HAP-1 (cell line): ENCODE measurements around the gene CCL27.

ENCODE experiments used
- DNase-seq, 2 experiments: peaks; one replicate each; pipeline ENCODE4 v3.0.0-alpha.2; 2016 to 2020; ENCODE audit warnings: low spot score in 2 of 2
- H3K27me3 ChIP-seq: fragments of 250-450 bp; sonication (Bioruptor Pico); 2 replicates; pipeline ENCODE4 v1.5.1; 2020; ENCODE audit warnings: low read depth, mild to moderate bottlenecking, moderate library complexity
- H3K36me3 ChIP-seq: fragments of 250-450 bp; sonication (Bioruptor Pico); replicated peaks from 2 replicates; pipeline ENCODE4 v1.5.1; 2020; ENCODE audit warnings: mild to moderate bottlenecking
- H3K4me1 ChIP-seq: fragments of 250-450 bp; sonication (Bioruptor Pico); 2 replicates; pipeline ENCODE4 v1.5.1; 2020; ENCODE audit warnings: mild to moderate bottlenecking
- H3K4me3 ChIP-seq: fragments of 250-450 bp; sonication (Bioruptor Pico); 2 replicates; pipeline ENCODE4 v1.5.1; 2020; ENCODE audit warnings: mild to moderate bottlenecking, moderate library complexity
- H3K9me3 ChIP-seq: fragments of 250-450 bp; sonication (Bioruptor Pico); 2 replicates; pipeline ENCODE4 v1.5.1; 2020; ENCODE audit warnings: mild to moderate bottlenecking, moderate library complexity
- in situ Hi-C: fragments of 300-500 bp; cut with MboI; formaldehyde crosslinking; loops from 3 replicates; pipeline ENCODE4 v1.14.3; 2020; ENCODE audit warnings: low sequenced_read_pairs, inconsistent platforms, mixed read lengths

Gene CCL27

GRCh38 chr9:34662526-34663302 is at the start of gene CCL27:
Gene CCL27 (minus strand): TSS chr9:34662657. CDS start chr9:34662633, 24 bp downstream.
- DNase-seq = no peak
- Histone ChIP-seq H3K27me3 (no peaks in the 10 kb centered on the region), H3K36me3 (no peaks in the 10 kb centered on the region), H3K4me3 (no peak within 1 kb of the TSS), H3K4me1 (peaks cover 7% of the 10 kb centered on the region), H3K9me3 (no peaks in the 10 kb centered on the region)
- in situ Hi-C loops = no loop called here

- in situ Hi-C loops = no loop called here
- H3K4me1 ChIP-seq = no peaks in the 10 kb centered on the region
- no peak overlapping the region for H3K4me3 ChIP-seq
- H3K36me3 ChIP-seq = no peaks in the 10 kb centered on the region
- no peak for DNase-seq
- H3K9me3 ChIP-seq = peaks cover 2% of the 10 kb centered on the region; the same call in 1 of the 2 replicates
- peaks cover 9% of the 10 kb centered on the region for H3K27me3 ChIP-seq
Measured at GRCh38 chr9:34712140-34712539, 49.7 kb upstream of the CCL27 start.

- DNase-seq = no peak
- Histone ChIP-seq H3K9me3 (peaks cover 2% of the 10 kb centered on the region; the same call in 1 of the 2 replicates), H3K27me3 (peaks cover 9% of the 10 kb centered on the region), H3K36me3 (no peaks in the 10 kb centered on the region), H3K4me1 (no peaks in the 10 kb centered on the region), H3K4me3 (no peak within 1 kb of the TSS)
- in situ Hi-C loops = no loop called here
Measured at GRCh38 chr9:34710023-34710422, 47.6 kb upstream of the CCL27 start, which contains the start of gene CCL21. Gene CCL21 (minus strand): TSS chr9:34710136. CDS start chr9:34710066, 70 bp downstream.

DNA sequence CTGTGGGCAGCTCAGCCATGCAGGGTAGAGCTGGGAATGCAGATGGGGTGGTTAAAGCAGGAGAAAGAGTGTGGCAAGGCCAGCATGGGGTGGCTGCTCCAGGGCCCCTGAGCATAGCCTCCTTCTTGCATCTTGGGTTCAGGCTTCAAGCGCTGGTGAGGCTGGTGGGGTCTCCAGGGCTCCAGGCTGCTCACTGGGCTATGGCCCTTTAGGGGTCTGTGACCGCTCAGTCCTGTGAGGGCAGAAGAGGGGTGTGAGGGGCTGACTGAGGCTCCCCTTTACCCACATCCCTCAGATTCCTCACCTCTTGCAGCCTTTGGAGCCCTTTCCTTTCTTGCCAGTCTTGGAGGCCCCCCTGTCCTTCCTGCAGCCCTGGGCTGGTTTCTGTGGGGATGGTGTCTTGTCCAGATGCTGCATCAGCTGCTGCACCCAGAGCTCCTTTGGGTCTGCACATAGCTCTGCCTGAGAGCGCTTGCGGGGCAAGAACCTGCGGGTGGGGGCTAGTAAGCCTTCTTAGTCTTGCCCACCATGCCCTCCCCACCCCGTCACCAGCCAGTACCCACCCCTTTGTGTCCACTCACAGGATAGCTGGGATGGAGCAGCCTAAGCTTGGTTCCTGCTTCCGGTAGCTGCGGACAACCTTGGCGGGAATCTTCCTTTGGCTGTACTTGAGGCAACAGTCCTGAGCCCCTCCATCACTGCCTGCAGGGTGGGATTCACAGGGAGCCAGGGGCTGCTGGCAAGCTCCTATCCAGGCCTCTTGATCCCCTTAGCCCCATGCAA is 46.9 kb upstream of the CCL27 start:
- H3K4me3 ChIP-seq = no peak overlapping the region
- in situ Hi-C loops = no loop called here

GRCh38 chr9:34707130-34707529 is 44.7 kb upstream of the CCL27 start:
- H3K9me3 ChIP-seq = peaks cover 2% of the 10 kb centered on the region; the same call in 1 of the 2 replicates
- H3K36me3 ChIP-seq = no peaks in the 10 kb centered on the region
- H3K4me3 ChIP-seq = no peak overlapping the region
- H3K27me3 ChIP-seq = no peaks in the 10 kb centered on the region; the same call in 1 of the 2 replicates
- no peak for DNase-seq
- in situ Hi-C loops = no loop called here
- H3K4me1 ChIP-seq = no peaks in the 10 kb centered on the region

More for the DNA sequence above, 46.9 kb upstream of the CCL27 start:
- peaks cover 9% of the 10 kb centered on the region for H3K27me3 ChIP-seq
- no peak for DNase-seq
- H3K9me3 ChIP-seq = peaks cover 2% of the 10 kb centered on the region; the same call in 1 of the 2 replicates
- H3K4me1 ChIP-seq = no peaks in the 10 kb centered on the region
- H3K36me3 ChIP-seq = no peaks in the 10 kb centered on the region

DNA sequence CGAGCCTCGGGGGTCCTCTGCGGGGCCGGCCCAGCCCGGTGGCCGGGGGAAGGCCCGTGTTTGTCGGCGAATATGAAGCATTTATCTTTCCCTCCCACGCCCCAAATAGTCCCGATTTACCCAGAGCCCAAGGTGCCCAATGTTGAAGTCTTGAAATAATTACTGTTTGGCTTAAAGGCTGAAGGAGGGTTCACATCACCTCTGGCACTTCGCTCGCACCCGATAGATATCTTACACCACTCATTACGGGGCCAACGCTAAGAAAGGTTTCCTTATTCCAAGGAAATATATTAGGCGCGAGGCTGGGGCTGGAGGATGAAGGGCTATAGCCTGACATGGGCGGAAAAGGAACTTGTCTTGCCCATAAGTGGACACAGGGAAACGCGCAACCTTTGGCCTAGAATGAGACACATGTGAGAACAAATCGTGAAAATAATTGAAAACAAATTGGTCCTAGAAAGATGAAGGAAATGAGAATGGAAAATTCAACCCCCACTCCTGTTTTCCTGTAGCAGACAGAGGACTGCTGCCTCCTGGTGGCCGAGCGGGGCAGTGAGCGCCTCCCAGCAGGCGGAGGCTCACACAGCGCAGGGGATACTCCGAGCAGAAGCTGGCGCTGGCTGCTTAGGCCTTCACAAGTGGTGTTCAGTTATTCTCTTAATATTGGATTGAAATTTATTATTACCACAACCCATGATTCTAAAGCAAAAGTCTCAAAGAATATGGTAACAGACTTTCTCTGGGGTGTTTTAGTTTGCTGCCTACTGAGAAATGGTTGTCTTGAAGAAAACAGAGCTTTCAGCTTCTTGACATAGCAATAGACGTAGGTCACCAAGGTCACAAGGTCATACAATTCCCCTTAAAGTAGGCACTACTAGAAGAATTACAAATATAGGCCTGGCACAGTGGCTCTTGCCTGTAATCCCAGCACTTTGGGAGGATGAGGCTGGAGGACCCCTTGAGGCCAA is 39.6 kb upstream of the CCL27 start:
- peaks cover under 1% of the 10 kb centered on the region; the same call in 1 of the 2 replicates for H3K27me3 ChIP-seq
- in situ Hi-C loops = no loop called here
- peak overlapping the region; percentile 35 for H3K4me3 ChIP-seq
- no peaks in the 10 kb centered on the region; the same call in 1 of the 2 replicates for H3K4me1 ChIP-seq
- H3K9me3 ChIP-seq = no peaks in the 10 kb centered on the region
- no peaks in the 10 kb centered on the region for H3K36me3 ChIP-seq
- peak; percentile 68 to 91 for DNase-seq

- peak overlapping the region; percentile 35 for H3K4me3 ChIP-seq
Measured at GRCh38 chr9:34701023-34701768, 38.7 kb upstream of the CCL27 start.

GRCh38 chr9:34694811-34695210 is 32.4 kb upstream of the CCL27 start:
- H3K4me1 ChIP-seq = no peaks in the 10 kb centered on the region
- DNase-seq = no peak
- peaks cover 2% of the 10 kb centered on the region; the same call in 1 of the 2 replicates for H3K27me3 ChIP-seq
- no peak overlapping the region for H3K4me3 ChIP-seq
- in situ Hi-C loops = no loop called here
- H3K36me3 ChIP-seq = no peaks in the 10 kb centered on the region
- peaks cover 7% of the 10 kb centered on the region for H3K9me3 ChIP-seq

More at GRCh38 chr9:34701023-34701768, 38.7 kb upstream of the CCL27 start:
- Histone ChIP-seq H3K36me3 (no peaks in the 10 kb centered on the region), H3K4me1 (no peaks in the 10 kb centered on the region; the same call in 1 of the 2 replicates), H3K9me3 (no peaks in the 10 kb centered on the region), H3K27me3 (peaks cover 2% of the 10 kb centered on the region; the same call in 1 of the 2 replicates)
- in situ Hi-C loops = no loop called here
- peak; percentile 60 to 89 for DNase-seq

- DNase-seq = no peak
- H3K4me1 ChIP-seq = no peaks in the 10 kb centered on the region
- no peaks in the 10 kb centered on the region for H3K36me3 ChIP-seq
- no peak overlapping the region for H3K4me3 ChIP-seq
- in situ Hi-C loops = no loop called here
- peaks cover 2% of the 10 kb centered on the region; the same call in 1 of the 2 replicates for H3K27me3 ChIP-seq
- peaks cover 7% of the 10 kb centered on the region for H3K9me3 ChIP-seq
Measured at GRCh38 chr9:34693560-34693959, 31.1 kb upstream of the CCL27 start.

GRCh38 chr9:34691936-34692315 is 29.5 kb upstream of the CCL27 start:
- Histone ChIP-seq H3K36me3 (no peaks in the 10 kb centered on the region), H3K27me3 (no peaks in the 10 kb centered on the region; the same call in 1 of the 2 replicates), H3K4me3 (no peak overlapping the region), H3K9me3 (peaks cover 7% of the 10 kb centered on the region), H3K4me1 (no peaks in the 10 kb centered on the region)
- DNase-seq = no peak
- in situ Hi-C loops = no loop called here

DNA sequence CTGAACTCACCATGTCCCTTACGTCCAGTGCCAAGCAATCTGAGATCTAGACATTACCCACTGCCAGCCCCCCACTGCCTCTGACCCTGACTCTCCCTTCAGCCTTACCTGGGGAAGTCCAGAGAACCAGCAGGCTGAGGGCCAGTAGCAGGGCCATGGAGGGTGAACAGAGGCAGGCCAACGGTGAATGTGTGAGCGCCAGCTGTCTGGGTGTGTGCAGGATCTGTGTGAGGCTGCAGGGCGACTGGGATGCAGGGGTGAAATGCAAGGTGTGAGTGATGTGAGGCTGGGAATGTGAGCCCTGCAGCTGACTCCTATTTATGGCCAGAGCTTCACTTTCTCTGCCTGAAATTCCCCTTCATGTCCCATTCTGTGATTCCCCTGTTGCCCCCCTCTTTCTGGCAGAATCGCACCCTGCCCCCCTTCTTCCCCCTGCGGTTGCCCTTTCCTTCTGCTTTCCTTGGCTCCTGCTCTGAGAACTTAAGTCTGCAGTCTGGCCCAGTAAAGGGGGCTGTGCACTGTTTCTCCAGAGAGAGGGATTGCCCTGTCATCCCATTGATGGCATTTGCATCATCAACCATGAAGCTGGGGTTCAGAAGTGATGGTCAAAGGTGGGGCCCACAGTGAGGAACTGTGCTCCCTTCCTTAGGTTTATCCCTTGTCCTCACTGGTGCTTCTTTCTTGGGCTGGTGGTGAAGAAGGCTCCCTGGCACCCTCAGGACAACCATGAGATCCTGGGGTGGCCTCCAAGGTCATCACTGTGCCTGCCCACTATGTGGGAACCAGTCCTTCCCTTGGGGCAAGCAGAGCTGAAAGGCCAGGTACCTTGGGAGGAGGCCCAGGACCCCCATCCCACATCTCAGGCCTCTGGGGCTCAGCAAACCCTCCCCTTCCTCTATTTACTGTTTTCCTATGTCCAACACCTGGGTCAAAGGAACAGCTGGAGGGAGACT is 28.8 kb upstream of the CCL27 start, which contains the start of gene CCL19:
CCL19 (minus strand) TSS at position 294 of the 953 bp plus-strand sequence; CDS start at position 157, 137 bp downstream.
- Histone ChIP-seq H3K36me3 (no peaks in the 10 kb centered on the region), H3K4me1 (no peaks in the 10 kb centered on the region), H3K27me3 (no peaks in the 10 kb centered on the region), H3K4me3 (no peak within 1 kb of the TSS), H3K9me3 (peaks cover 7% of the 10 kb centered on the region)
- in situ Hi-C loops = no loop called here
- DNase-seq = no peak
